HepG2 (cell line): ENCODE data around the gene PNKD. TPM values are rescaled to one million over a fixed set of nuclear protein-coding genes. Genes with fewer than 3 reads are reported as not detected.

Experiments used
- ARNT2 ChIP-seq: sonication (generic); formaldehyde crosslinking; IDR thresholded peaks from 2 replicates; pipeline ENCODE4 v1.8.0; 2022; ENCODE audit warnings: mild to moderate bottlenecking, low read depth, missing genetic modification reagents, moderate library complexity
- HOXA5 ChIP-seq: sonication (generic); formaldehyde crosslinking; IDR thresholded peaks from 2 replicates; pipeline ENCODE4 v1.4.0; 2020; ENCODE audit warnings: missing genetic modification reagents
- MBNL3 ChIP-seq: fragments of 250-450 bp; sonication (Bioruptor Pico); conservative IDR thresholded peaks from 2 replicates; pipeline ENCODE4 v1.8.0; 2022; ENCODE audit warnings: mild to moderate bottlenecking, inconsistent platforms
- NCOR1 ChIP-seq: fragments of 200-600 bp; sonication (generic); IDR thresholded peaks from 2 replicates; pipeline ENCODE4 v1.7.0; 2017; ENCODE audit warnings: antibody characterized with exemption, low read length, borderline replicate concordance
- NFKBIZ ChIP-seq: IDR thresholded peaks from 2 replicates; pipeline ENCODE4 v1.6.1; 2018; ENCODE audit warnings: missing genetic modification reagents, missing compliant biosample characterization
- PITX1 ChIP-seq: sonication (generic); formaldehyde crosslinking; IDR thresholded peaks from 2 replicates; pipeline ENCODE4 v1.5.1; 2020; ENCODE audit warnings: mild to moderate bottlenecking, missing genetic modification reagents
- RARA ChIP-seq: IDR thresholded peaks from 2 replicates; pipeline ENCODE4 v1.6.1; 2016; ENCODE audit warnings: missing genetic modification reagents, missing compliant biosample characterization
- RXRA ChIP-seq: sonication (generic); formaldehyde crosslinking; IDR thresholded peaks from 2 replicates; pipeline ENCODE4 v1.5.1; 2020; ENCODE audit warnings: missing genetic modification reagents
- YY1 ChIP-seq: IDR thresholded peaks from 2 replicates; pipeline ENCODE4 v1.6.1; 2011; ENCODE audit warnings: low read length, low read depth, moderate library complexity, mild to moderate bottlenecking; ENCODE audit not compliant: insufficient read depth, insufficient replicate concordance
- ZBTB21 ChIP-seq: sonication (generic); formaldehyde crosslinking; IDR thresholded peaks from 2 replicates; pipeline ENCODE4 v1.4.0; 2020; ENCODE audit warnings: missing genetic modification reagents
- ZNF10 ChIP-seq: sonication (generic); formaldehyde crosslinking; IDR thresholded peaks from 2 replicates; pipeline ENCODE4 v1.4.0; 2020; ENCODE audit warnings: mild to moderate bottlenecking, low read depth, missing genetic modification reagents, borderline replicate concordance
- ZNF121 ChIP-seq: sonication (generic); formaldehyde crosslinking; IDR thresholded peaks from 2 replicates; pipeline ENCODE4 v1.5.0; 2020; ENCODE audit warnings: mild to moderate bottlenecking, missing genetic modification reagents
- ZNF124 ChIP-seq: sonication (generic); formaldehyde crosslinking; IDR thresholded peaks from 2 replicates; pipeline ENCODE4 v1.4.0; 2020; ENCODE audit warnings: missing genetic modification reagents
- ZNF207 ChIP-seq: fragments of 450-650 bp; IDR thresholded peaks from 2 replicates; pipeline ENCODE4 v1.6.1; 2016; ENCODE audit warnings: antibody characterized with exemption, borderline replicate concordance
- ZNF251 ChIP-seq: sonication (generic); formaldehyde crosslinking; IDR thresholded peaks from 2 replicates; pipeline ENCODE4 v1.9.0; 2021; ENCODE audit warnings: mild to moderate bottlenecking, missing genetic modification reagents
- ZNF570 ChIP-seq: sonication (generic); formaldehyde crosslinking; IDR thresholded peaks from 2 replicates; pipeline ENCODE4 v1.4.0; 2020; ENCODE audit warnings: mild to moderate bottlenecking, missing genetic modification reagents, borderline replicate concordance
- ZNF614 ChIP-seq: IDR thresholded peaks from 2 replicates; pipeline ENCODE4 v1.6.1; 2018; ENCODE audit warnings: missing biosample characterization, missing genetic modification reagents, inconsistent platforms, borderline replicate concordance
- ZNF709 ChIP-seq: sonication (generic); formaldehyde crosslinking; IDR thresholded peaks from 2 replicates; pipeline ENCODE4 v1.5.0; 2020; ENCODE audit warnings: mild to moderate bottlenecking, missing genetic modification reagents
- polyA plus RNA-seq, 8 experiments: library from polyadenylated mRNA; depleted of rRNA in 3 of 8; stranded (reverse) in 7 of 8; unstranded in 1 of 8; fragments of >200 nt; fragmentation: Illumina TruSeq in 4 of 8; extraction: Trizol in 4 of 8; gene quantifications; 2 replicates each; pipeline versions ENCODE4 v1.2.1 to v1.2.3, GENCODE V29; 2011 to 2016; ENCODE audit warnings: low read depth in 4 of 8, missing spikeins in 1 of 8, mixed read lengths in 1 of 8; ENCODE audit not compliant: insufficient read depth in 1 of 8
- total RNA-seq, 5 experiments: library from RNA; depleted of rRNA; stranded (reverse); fragments of >200 nt; fragmentation: Illumina TruSeq; extraction: Trizol; gene quantifications; 2 replicates each; pipeline ENCODE4 v1.2.3, GENCODE V29; 2016; ENCODE audit warnings: low read depth in 1 of 5
- TF ChIP-seq, protein P1 (sequence below): sonication (generic); formaldehyde crosslinking; IDR thresholded peaks from 2 replicates; pipeline ENCODE4 v1.8.1; 2022; ENCODE audit warnings: mild to moderate bottlenecking, missing genetic modification reagents
- TF ChIP-seq, protein P2 (sequence below): sonication (generic); formaldehyde crosslinking; IDR thresholded peaks from 2 replicates; pipeline ENCODE4 v1.4.0; 2020; ENCODE audit warnings: mild to moderate bottlenecking, missing genetic modification reagents, borderline replicate concordance
- TF ChIP-seq, protein P3 (sequence below): sonication (generic); formaldehyde crosslinking; IDR thresholded peaks from 2 replicates; pipeline ENCODE4 v1.5.0; 2020; ENCODE audit warnings: missing genetic modification reagents

Gene PNKD
- total and polyA plus RNA-seq, 2 of the 13 experiments (the other 11 are each of a cell fraction or from before 2014, with no cell fraction given): 55.9 to 80.4 TPM

DNA sequence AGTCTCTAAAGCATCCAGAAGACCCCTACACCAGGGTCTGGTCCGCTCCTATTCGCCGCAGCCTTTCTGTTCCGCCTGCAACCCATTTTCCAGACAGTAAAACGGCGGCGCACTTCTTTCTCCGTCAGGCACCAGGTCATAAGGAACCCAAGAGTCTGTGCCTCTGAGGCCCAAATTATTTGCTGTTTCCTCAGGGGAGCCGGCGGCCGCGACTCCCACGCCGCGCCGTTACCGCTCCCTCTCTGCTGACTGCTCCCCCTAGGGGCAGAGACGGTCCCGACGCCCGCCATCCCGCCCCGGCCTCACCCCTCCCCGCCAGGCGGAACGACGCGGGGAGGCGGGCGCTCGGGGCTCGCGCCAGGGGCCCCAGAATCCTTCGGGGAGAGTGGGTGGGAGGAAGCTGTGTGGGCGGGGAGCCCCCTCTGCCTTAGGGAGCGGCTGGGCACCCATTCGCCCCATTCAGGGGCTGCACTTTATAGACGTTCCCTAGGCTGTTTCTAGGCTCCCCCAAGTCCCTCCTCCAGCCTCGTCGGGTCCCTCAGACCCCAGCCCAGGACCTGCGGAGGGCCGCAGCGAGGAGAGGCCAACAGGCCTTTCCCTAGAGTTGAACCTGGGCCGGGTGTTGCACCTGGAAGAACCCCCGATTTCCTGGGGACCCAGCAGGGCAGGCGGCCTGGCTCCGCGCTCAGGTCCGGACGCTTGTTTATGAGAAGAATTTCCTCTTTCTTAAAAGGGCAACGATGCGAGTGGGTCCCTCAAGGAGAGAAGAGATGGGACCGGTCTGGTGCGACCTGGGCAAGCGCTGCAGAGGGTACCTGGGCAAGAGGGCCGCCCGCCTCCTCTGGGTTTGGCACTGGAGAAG lies 125.7 kb downstream of the PNKD start (continued):
- TF ChIP-seq ZNF614 (CRISPR knock-in tag): peak; percentile 76
- TF ChIP-seq ZNF709: peak; percentile 89
- peak; percentile 90 for TF ChIP-seq PITX1 (CRISPR knock-in tag)
- TF ChIP-seq RARA (CRISPR knock-in tag): peak; percentile 74
- TF ChIP-seq YY1: peak; percentile 91
- no peak for TF ChIP-seq ZNF251 (CRISPR knock-in tag)
- TF ChIP-seq ZNF121 (CRISPR knock-in tag): no peak
- TF ChIP-seq ZNF124 (CRISPR knock-in tag): 0 out of 2 replicates have a peak, but pooled peaks have one; percentile 43
- TF ChIP-seq, protein P1, sequence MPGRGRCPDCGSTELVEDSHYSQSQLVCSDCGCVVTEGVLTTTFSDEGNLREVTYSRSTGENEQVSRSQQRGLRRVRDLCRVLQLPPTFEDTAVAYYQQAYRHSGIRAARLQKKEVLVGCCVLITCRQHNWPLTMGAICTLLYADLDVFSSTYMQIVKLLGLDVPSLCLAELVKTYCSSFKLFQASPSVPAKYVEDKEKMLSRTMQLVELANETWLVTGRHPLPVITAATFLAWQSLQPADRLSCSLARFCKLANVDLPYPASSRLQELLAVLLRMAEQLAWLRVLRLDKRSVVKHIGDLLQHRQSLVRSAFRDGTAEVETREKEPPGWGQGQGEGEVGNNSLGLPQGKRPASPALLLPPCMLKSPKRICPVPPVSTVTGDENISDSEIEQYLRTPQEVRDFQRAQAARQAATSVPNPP: peak; percentile 88
- no peak for TF ChIP-seq MBNL3 (CRISPR knock-in tag)
- TF ChIP-seq ZNF10 (CRISPR knock-in tag): no peak
- TF ChIP-seq RXRA: peak; percentile 90
- TF ChIP-seq ZNF207: no peak
- TF ChIP-seq HOXA5 (CRISPR knock-in tag): peak; percentile 89
- TF ChIP-seq, protein P2, sequence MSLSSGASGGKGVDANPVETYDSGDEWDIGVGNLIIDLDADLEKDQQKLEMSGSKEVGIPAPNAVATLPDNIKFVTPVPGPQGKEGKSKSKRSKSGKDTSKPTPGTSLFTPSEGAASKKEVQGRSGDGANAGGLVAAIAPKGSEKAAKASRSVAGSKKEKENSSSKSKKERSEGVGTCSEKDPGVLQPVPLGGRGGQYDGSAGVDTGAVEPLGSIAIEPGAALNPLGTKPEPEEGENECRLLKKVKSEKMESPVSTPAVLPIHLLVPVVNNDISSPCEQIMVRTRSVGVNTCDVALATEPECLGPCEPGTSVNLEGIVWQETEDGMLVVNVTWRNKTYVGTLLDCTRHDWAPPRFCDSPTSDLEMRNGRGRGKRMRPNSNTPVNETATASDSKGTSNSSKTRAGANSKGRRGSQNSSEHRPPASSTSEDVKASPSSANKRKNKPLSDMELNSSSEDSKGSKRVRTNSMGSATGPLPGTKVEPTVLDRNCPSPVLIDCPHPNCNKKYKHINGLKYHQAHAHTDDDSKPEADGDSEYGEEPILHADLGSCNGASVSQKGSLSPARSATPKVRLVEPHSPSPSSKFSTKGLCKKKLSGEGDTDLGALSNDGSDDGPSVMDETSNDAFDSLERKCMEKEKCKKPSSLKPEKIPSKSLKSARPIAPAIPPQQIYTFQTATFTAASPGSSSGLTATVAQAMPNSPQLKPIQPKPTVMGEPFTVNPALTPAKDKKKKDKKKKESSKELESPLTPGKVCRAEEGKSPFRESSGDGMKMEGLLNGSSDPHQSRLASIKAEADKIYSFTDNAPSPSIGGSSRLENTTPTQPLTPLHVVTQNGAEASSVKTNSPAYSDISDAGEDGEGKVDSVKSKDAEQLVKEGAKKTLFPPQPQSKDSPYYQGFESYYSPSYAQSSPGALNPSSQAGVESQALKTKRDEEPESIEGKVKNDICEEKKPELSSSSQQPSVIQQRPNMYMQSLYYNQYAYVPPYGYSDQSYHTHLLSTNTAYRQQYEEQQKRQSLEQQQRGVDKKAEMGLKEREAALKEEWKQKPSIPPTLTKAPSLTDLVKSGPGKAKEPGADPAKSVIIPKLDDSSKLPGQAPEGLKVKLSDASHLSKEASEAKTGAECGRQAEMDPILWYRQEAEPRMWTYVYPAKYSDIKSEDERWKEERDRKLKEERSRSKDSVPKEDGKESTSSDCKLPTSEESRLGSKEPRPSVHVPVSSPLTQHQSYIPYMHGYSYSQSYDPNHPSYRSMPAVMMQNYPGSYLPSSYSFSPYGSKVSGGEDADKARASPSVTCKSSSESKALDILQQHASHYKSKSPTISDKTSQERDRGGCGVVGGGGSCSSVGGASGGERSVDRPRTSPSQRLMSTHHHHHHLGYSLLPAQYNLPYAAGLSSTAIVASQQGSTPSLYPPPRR (CRISPR knock-in tag): peak; percentile 86; the same call in 1 of the 2 replicates
- TF ChIP-seq ARNT2: no peak; the same call in 1 of the 2 replicates
- TF ChIP-seq ZNF570: no peak
- TF ChIP-seq NCOR1: peak; percentile 80; the same call in 1 of the 2 replicates
- TF ChIP-seq, protein P3, sequence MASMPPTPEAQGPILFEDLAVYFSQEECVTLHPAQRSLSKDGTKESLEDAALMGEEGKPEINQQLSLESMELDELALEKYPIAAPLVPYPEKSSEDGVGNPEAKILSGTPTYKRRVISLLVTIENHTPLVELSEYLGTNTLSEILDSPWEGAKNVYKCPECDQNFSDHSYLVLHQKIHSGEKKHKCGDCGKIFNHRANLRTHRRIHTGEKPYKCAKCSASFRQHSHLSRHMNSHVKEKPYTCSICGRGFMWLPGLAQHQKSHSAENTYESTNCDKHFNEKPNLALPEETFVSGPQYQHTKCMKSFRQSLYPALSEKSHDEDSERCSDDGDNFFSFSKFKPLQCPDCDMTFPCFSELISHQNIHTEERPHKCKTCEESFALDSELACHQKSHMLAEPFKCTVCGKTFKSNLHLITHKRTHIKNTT (CRISPR knock-in tag): no peak
- peak; percentile 90 for TF ChIP-seq NFKBIZ (CRISPR knock-in tag)
- TF ChIP-seq ZBTB21 (CRISPR knock-in tag): no peak; the same call in 1 of the 2 replicates
